OCI-LY1 (cell line): Measurements from ENCODE around the gene LTBP1.

Source experiments
- EZH2 ChIP-seq: fragments of 200-600 bp; sonication (generic), shearing (Covaris generic); IDR thresholded peaks from 2 replicates; pipeline ENCODE4 v1.8.0; 2017; ENCODE audit warnings: borderline replicate concordance, mixed run types, mild to moderate bottlenecking, antibody characterized with exemption, low read length, moderate library complexity, mixed read lengths
- TF ChIP-seq, protein P1 (sequence below): fragments of 200-600 bp; sonication (generic), shearing (Covaris generic); IDR thresholded peaks from 2 replicates; pipeline ENCODE4 v1.5.1; 2017; ENCODE audit warnings: mild to moderate bottlenecking, antibody characterized with exemption, low read length, moderate library complexity, mixed read lengths

DNA sequence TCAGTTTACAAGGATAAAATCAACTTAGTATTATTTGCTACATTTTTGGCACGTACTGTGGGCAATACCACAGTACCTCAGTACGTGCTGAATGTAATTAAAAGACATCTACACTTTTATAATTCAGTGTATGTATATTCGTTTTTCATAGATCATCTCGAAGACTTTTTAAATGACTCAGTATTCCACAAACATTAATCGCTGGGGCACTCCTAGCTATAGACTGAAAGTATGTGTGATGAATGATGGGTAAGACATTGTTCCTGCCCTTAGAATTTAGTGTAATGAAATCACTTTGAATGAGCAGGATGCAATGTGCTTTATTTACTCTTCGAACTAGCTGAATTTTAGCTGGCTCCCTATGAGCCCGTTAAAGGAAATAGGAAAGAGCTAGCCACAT is 284.1 kb downstream of the LTBP1 start:
- TF ChIP-seq EZH2 = no peak
- TF ChIP-seq, protein P1, sequence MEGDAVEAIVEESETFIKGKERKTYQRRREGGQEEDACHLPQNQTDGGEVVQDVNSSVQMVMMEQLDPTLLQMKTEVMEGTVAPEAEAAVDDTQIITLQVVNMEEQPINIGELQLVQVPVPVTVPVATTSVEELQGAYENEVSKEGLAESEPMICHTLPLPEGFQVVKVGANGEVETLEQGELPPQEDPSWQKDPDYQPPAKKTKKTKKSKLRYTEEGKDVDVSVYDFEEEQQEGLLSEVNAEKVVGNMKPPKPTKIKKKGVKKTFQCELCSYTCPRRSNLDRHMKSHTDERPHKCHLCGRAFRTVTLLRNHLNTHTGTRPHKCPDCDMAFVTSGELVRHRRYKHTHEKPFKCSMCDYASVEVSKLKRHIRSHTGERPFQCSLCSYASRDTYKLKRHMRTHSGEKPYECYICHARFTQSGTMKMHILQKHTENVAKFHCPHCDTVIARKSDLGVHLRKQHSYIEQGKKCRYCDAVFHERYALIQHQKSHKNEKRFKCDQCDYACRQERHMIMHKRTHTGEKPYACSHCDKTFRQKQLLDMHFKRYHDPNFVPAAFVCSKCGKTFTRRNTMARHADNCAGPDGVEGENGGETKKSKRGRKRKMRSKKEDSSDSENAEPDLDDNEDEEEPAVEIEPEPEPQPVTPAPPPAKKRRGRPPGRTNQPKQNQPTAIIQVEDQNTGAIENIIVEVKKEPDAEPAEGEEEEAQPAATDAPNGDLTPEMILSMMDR = no peak
